Left renal pelvis (tissue), 4 donors: ENCODE measurements around the gene CC2D1A. TPM values are rescaled to one million over a fixed set of nuclear protein-coding genes. Genes with fewer than 3 reads are reported as not detected.

Experiments used
- DNase-seq, 4 donors: peaks; one replicate each; pipeline ENCODE4 v3.0.0-alpha.2; 2013; ENCODE audit warnings: low read depth in 4 of 4, low spot score in 3 of 4
- polyA plus RNA-seq, 4 donors: library from polyadenylated mRNA; unstranded; fragments of 120-200 nt; gene quantifications; one replicate each; pipeline ENCODE4 v1.2.1, GENCODE V29; 2013; ENCODE audit not compliant: insufficient read length in 4 of 4

Gene CC2D1A
- polyA plus RNA-seq: 10 to 100 TPM; 19.4 to 45.8 (median 23.0) TPM

GRCh38 chr19:13905634-13906520 is at the start of gene CC2D1A, which contains the start of gene BRME1:
CC2D1A (plus strand) TSS chr19:13906201; CDS start chr19:13906442, 241 bp downstream.
BRME1 (minus strand) TSS chr19:13906117; CDS start chr19:13904892, 1,225 bp downstream.
- peak; percentile 60 to 80 (median 68) for DNase-seq

GRCh38 chr19:13856497-13856896 is 49.5 kb upstream of the CC2D1A start:
- DNase-seq: no peak

GRCh38 chr19:13859361-13859880 is 46.6 kb upstream of the CC2D1A start:
- DNase-seq: no peak

GRCh38 chr19:13860679-13861391 is 45.2 kb upstream of the CC2D1A start:
- DNase-seq: no peak

- DNase-seq: no peak
Measured at GRCh38 chr19:13861392-13861713, 44.6 kb upstream of the CC2D1A start.

- peak in 3 of 4 donors; percentile 85 to 87 (median 85) for DNase-seq
Measured at GRCh38 chr19:13861714-13862531, 44.1 kb upstream of the CC2D1A start.

GRCh38 chr19:13864046-13864666 is 41.8 kb upstream of the CC2D1A start:
- DNase-seq: no peak

GRCh38 chr19:13864667-13865570 is 41.1 kb upstream of the CC2D1A start:
- DNase-seq: no peak

GRCh38 chr19:13865571-13866462 is 40.2 kb upstream of the CC2D1A start:
- DNase-seq: no peak

GRCh38 chr19:13866463-13867046 is 39.4 kb upstream of the CC2D1A start:
- DNase-seq: no peak

GRCh38 chr19:13868663-13869062 is 37.3 kb upstream of the CC2D1A start:
- DNase-seq: no peak

GRCh38 chr19:13869281-13869680 is 36.7 kb upstream of the CC2D1A start:
- DNase-seq: no peak

- DNase-seq: no peak
Measured at GRCh38 chr19:13870873-13871272, 35.1 kb upstream of the CC2D1A start.

- no peak for DNase-seq
Measured at GRCh38 chr19:13872339-13872694, 33.7 kb upstream of the CC2D1A start.

- no peak for DNase-seq
Measured at GRCh38 chr19:13872695-13873389, 33.2 kb upstream of the CC2D1A start.

GRCh38 chr19:13873834-13874515 is 32.0 kb upstream of the CC2D1A start:
- no peak for DNase-seq

GRCh38 chr19:13875824-13876223 is 30.2 kb upstream of the CC2D1A start:
- no peak for DNase-seq
